ENCODE results near the gene MAGI1.

Gene MAGI1

DNA sequence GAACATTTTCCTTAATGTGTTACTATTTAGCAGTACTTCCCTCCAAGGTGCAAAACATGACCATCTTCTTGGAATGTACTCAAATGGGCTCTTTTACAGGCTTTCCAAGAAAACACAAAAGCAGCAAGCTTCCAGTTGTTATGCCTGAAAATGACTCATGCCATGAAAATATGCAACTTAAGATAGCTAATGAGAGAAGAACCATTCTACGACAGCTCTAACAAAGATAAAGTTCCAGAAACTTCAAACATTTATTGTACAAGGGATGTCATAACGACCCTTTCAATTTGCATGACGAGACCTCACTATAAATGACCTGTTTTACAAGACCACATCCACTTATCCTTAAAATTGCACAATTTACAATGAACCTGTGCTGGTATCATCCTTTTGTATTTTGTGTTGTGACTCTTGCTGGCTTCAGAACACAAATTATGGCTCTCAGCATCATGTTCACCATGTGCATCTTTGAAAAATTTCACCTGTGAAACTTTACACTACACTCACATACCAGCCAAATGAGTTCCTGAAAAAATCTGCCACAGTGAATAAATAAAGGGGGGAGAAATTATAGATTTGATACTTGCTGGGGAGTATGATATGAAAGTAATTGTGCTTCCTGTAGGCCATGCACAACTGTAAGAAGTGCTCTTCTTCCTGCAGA, 433.7 kb downstream of the MAGI1 start:
- no peak for DNase-seq

DNA sequence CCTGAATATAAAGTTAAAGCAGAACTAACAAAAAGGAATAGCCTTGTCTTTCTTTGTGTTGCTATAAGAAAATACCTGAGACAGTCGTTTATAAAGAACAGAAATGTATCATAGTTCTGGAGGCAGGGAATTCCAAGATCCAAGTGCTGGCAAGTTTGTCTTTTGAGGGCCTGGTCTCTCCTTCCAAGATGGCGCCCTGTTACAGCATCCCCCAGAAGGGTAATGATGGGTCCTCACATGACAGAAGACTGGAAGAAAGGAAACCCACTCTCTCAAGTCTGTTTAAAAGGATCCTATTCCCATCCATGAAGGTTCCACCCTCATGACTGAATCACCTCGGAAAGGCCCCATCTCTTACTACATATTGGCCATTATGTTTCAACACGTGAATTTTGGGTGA, 435.1 kb downstream of the MAGI1 start:
- no peak for DNase-seq

DNA sequence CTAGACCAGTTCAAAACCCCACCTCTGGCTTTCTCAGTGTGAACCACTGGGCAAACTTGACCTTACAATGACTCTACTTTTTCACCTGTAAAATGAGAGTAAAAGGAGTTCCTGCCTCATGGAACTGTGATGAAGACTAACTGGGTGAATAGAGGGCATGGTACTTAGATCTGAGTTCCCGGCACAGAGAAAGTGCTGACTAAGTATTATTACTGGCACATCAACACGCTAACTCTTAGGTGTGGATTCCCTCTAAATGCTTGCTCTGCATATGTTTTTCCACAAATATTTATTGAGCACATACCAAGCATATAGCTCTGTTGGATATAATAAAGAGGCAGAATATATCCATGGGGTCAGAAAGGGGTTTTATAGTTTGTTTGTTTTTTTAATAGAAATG, 437.8 kb downstream of the MAGI1 start:
- no peak for DNase-seq

DNA sequence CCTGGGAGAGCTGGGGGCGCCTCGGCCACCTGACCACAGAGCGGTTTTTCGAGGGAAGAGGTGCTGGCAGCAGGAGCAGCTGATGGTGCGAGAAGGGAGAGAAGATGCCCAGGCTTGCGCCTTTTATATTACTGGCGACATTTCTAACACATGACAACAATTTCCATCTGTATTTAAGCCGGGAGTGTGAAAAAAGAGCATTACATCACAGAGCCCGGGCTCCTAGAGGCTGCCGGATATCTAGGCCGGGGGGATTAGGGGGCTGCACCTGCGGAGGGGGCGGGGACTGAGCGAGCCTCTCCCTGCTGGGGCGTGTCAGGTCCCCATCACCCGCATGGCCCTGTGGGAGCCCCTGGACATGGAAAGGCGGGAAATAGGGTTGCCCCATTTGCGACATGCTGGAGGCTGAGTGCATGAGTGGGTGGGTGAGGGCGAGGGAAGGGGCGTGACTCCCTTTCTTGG, 440.7 kb downstream of the MAGI1 start:
- DNase-seq: no peak

DNA sequence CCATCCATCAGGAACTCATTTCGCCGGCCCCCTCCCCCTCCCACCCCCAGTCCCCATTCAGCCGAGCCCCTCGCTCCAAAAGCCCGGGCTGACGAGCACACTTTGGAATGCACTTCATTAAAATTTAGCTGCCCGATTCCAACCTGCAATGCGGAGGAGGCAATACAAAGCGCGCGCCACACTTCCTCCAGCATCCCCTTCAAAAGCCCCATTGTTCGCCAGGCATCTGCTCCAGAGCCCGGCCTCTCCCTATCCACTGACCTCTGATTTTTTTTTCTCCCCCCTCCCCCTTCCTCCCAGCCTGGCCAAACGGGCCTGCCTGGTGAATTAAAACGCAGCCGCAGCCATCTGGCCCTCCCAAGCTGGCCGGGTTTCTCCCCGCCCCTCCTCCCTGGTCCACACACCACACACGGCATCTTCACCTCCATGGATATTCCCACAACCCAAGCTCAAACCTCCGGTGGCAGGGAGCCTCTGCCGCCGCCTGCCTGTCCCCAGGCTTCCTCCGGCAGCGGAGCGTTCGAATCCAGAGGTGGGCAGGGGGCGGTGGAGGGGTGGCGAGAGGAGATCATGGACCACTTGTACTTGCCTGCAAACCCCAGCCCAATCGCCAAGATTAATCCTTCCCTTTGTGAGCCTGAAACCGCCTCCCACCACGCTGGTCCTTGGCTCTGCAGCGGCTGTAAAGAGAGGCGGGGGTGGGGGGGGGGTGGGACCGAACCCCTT, 441.3 kb downstream of the MAGI1 start:
- DNase-seq: no peak

DNA sequence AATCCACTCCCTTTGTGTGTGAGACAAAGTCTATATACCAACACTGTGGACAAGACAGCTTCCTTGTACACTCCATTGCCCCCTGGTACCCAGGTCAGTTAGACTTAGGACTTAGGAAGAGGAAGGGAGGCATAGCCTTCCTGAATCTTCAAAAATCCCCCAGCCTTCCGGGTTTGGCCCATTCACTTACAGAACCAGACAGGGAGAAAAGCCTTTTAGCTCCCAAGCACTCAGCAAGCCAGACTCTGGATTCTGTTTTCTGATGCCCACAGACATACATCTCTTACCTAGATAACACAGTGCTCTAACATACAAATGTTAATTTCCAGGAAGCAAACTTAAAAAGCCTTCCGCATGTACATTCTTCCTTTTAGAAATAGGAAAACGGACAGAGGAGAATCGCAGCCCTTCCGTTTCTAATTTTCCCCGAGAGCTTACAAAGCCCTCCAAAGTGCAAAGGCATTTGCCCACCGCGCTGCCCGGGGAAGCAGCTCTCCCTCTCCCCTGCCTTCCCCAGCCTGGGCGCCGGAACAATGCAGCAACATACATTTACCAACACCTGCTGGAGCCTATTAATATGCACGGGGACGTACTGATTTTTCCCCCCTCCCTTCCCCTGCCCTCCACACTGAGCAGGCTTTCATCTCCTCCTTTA, 442.0 kb downstream of the MAGI1 start:
- no peak for DNase-seq

DNA sequence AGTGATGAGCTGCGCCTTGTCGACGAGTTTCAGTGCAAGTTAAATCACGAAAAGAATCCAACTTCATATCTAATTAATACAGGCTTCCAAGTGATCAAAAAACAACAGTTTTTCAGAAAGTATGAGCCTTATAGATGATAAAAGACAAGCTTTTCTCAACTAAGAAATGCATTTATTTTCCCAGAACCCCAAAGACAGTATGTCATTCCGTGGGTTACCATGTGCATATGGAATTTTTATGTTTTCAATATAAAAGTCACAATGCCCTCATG, 442.8 kb downstream of the MAGI1 start:
- DNase-seq: no peak

DNA sequence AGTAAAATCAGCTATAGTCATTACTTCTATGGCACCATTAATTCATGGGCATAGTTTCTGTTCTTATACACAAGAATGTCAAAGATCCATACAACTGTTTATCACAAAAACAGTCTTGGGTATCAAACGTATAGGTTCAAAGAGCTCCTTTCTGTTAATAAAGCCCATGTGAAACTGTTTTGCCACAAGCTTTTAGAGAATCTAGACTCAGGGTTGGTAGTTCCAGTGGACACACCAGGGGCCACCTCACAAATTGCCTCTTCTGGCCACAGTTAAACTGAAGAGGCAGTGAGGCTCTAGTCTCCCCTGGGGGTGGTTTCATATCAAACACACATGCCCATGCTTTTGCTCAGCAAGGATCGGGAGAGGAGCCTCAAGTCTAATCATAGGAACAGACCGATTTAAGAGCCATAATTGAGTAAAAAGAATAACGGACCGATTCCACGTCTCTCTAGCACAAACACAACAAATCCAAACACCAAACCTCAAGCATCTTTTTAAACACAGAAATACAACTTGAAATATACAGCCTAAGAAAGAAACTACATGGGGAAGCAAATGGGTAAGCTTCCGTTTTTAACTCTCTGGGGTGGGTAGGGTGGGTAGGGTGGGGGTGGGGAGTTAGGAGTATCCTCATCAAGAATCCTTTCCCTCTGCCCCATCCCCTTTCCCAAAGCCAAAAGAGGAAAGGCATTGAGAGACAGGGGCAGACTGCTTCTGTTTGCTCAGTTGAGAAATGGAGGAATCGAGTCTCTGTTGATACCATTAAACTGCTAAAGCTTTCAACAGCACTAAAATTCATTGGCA, 443.3 kb downstream of the MAGI1 start:
- DNase-seq: no peak

DNA sequence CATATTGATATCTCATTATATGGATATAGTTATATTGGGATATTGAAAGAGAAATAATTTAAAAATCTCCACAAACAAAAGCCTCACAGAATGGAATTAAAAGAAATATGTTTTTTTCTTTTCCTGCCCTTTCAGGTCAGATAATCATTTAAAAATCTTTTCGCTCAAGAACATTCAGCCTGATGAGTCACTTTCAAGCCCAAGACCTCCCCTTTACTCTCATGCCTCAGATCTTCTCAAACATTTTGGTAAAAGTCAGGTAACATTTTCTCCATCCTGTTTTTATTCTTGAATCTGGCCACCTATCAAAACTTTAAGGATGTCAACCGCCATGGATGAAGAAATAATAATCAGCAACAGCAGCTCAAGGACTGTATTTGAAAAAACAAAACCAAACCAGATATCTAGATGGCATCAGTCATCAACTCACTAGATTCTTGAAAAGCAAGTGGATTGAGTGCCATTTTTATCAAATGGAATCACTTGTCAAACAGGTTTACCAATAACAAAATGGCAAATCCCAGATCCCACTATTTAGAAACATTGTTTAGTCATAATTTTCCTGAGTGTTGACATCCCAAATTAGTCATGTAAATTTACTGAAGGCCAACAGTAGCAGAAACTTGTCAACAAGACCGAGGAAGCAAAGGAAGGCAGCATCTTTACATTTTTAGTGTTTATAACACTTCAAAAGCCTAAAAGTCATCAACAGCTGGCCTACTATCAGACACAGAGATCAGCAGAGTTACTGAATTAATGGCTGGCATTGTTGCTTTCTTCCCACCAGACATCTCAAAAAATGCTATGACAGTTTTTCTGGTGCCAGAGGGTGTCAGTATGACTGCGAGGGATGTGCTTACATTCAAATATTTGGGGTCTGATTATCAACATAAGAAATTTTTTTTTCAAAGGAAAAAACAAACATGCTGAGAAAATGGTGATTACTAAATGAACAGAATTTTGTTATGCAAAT, 444.7 kb downstream of the MAGI1 start:
- no peak for DNase-seq

DNA sequence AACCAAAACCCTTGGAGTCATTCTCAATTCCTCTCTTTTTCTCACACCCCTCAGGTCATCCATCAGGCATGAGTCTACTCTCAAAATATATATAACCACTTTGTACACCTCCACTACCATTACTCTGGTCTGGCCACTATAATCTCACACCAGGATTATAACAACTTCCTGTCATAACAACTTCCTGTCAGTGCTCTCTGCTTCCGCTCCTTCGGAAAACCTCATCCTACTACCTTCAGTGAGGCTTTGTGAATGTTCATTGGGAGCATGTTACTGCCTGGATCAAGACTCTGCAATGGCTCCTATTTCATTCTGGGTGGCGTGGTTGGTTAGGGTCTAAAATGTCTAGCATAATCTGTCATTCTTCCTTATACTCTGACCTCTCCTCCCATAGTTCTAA, 447.4 kb downstream of the MAGI1 start:
- no peak for DNase-seq

DNA sequence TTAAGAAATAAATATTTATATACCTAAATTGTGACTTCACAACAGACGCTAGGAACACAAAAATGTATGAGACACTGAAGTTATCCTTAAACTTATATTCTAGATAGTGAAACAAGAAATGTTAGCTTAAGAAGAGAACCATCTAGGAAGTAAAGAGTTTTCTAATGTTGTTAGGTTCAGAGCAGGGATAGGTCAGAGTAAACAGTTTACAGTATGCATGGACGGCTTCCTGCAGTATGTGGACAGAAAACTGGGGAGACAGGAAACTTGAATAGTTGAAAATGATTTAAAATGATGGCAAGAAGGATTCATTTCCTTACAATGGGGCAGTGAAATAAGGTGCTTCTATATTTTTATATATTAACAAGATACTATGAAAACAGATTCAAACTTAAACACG, 449.8 kb downstream of the MAGI1 start:
- DNase-seq: no peak

DNA sequence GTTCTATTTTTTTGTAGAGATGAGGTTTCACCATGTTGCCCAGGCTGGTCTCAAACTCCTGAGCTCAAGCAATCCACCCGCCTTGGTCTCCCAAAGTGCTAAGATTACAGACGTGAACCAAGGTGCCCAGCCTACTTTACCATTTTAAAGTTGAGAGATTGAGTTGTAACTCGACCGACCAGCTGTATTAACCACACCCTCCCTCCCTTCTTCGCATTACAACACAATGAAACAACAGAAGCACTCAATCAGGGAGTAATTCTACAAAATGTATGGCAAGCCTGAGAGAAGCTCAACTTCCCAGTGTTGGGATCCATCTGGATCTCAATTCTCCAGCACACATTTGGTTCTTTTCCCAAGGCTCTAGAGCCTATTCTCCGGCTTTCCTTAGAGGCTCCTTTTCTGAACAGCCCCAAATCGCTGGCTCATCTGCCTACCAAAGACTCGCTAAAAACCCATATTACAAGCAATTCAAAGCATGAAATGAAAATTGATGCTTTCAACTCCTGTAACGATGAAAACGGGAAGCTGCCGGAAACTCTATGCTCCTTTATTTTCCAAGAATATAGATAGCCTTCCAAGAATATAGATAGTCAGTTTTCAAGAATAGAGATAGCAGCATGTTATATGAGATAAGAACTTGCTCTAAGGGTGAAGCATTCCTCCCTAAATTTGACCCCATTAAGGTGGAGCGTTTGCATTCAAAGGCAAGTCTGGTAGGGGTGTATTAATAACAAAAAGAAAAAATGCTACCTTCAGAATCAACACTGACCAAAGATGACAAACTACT, 450.9 kb downstream of the MAGI1 start:
- no peak for DNase-seq

DNA sequence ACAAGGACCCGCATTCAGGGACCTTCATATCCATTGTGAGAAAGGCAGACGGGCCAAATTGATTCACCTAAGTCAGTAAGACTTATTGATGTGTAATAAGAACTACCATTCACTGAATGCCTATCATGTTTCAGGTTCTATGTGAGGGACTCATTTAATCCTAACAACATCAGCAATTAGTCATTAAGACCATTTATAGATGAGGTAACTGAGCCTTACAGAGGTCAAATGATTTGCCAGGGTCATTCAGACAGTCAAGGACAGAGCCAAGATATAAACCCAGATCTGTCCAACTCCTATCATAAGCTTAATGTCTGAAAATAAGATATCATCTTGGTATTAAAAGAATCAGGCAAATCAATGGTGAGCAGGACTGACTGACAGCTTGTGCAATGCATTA, 453.8 kb downstream of the MAGI1 start:
- no peak for DNase-seq

DNA sequence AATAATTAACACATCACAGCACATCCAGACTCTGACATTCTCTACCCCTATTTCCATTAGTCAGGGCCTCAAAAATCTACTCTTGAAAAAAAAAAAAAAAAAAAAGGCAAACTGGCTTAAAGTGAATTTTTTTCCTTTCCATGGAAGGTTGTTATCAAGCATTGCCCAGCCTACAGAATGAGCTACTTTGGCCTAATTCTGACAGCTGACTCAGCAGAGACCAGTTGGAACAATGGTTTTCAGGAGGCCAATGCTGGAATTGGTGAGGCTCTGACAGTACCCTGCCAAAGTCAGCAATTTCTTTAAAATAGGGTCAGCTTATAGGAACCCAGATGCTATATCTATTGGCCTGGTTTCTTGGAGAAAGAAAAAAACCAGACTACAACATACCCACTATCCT, 454.7 kb downstream of the MAGI1 start:
- DNase-seq: no peak

DNA sequence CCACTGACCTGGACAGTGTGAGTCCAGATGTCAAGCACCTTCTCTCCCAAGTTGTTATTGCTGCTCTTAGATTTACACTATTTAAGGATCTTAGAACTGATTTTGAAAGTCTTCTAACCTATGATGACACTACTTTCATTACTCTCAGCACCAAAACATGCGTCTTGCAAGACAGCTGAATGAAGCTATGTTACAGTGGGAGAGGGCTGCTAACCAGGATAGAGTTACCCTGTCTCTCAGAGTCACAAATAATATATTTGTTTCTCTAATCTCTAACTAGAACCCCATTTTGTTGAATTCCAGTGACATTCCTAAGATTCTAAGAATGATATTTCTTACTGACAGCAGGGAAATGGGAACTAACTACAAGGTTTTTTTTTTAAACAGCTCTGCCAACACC, 455.5 kb downstream of the MAGI1 start:
- no peak for DNase-seq

DNA sequence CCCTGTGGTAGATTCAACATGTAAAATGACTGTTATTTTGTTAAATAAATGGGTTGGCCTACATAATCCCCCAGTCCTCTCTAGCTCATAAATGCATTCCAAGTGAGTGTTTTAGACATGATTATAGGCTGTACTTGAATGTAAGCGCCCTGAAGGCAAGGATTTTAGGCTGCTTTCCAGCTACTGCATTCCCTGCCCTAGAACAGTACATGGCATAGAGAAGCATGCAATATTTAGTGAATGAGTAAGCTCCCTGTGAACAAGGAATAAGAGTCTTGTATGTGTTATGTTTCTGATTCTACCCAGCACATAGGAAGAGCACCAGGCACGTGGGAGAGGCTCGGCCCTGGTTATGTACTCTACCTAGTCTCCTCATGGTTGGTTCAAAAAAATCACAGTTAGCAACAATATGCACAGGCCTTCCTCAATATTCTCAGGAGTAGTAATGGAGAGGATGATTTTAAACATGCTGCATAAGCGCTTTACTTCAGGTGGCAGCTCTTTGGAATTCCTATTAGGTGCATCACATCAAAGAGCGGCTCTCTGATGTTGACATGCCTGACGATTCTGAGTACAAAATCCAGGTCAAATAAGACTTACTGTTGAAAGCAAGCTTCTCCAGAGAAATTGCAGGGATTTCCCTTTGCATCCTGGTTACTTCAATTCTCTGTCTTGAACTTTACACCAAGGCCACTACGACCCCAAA, 456.6 kb downstream of the MAGI1 start:
- no peak for DNase-seq

DNA sequence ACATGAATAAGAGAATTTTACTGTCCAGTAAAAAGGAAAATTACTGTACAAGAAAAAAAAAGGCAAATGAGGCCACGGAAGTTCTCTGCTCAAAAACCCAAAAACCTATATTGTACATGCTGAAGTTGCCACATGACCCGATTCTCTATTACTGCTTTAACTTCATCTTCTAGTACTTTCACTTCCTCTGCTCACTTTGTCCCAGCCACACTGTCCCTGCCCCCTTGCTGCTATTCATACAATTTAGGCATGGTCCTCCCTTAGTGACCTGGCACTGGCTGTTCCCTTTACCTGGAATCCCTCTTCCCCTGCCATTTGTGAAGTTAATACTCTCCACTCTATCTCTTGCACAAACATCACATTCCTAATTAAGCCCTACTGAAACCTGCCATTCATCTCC, 457.4 kb downstream of the MAGI1 start:
- DNase-seq: no peak

DNA sequence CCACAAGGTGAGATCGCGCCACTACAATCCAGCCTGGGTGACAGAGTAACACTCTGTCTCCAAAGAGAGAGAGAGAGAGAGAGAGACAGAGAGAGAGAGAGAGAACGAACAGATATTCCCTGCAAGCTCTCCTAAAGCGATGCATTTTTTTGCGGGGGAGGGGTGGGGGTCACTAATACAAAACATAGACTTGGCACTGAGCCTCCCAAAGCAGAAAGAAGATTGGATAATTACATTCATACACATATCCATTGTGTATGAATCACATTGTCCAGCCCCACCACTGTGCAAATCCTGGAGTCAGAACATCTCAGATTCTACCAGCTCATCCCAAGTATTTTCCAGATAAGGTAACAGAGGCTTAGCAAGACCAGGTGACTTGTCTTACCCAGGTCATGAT, 459.9 kb downstream of the MAGI1 start:
- no peak for DNase-seq

DNA sequence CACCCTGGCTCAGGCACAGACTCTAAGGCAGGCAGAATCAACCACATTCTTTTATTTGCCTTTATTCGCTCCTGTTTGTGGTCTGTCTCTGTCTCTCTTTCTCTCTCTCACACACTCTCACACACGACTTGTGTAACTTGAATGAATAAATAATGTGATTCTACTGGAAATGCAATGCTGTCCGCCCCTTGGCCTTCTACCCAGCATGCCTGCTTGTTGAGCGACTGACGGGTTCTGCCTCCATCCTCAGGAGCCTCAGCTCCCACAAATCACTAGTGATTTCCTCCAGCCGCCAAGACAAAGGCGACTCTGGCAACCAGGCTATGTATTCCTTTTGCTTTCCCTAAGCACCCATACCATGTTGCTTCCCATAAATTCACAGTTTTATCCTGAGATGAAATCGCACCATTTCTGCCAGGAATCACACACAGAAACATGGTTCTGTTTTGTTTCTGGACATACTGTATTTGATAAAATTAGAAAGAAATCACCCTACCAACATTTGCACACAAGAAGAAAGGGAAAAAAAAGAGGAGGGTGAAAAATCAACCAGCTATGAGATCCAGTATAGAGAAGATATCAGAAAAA, 460.8 kb downstream of the MAGI1 start:
- no peak for DNase-seq

DNA sequence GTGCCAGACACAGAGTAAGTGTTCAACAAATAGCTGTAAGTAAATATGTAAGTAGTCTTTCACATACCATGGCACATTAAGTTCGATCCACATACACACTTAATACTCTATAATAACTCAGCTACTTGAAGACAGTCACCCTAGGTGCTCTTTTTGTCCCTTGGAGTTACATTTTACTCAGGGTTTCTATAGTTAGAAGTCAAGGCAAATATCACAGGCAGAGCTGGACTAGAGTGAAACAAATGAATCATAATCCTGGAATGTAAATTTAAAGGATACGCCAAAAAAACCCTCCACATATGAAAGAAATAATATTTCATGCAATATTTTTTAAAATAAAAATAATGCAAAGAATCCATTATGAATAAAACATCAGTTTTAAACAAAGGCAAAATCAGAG, 461.8 kb downstream of the MAGI1 start:
- DNase-seq: no peak

DNA sequence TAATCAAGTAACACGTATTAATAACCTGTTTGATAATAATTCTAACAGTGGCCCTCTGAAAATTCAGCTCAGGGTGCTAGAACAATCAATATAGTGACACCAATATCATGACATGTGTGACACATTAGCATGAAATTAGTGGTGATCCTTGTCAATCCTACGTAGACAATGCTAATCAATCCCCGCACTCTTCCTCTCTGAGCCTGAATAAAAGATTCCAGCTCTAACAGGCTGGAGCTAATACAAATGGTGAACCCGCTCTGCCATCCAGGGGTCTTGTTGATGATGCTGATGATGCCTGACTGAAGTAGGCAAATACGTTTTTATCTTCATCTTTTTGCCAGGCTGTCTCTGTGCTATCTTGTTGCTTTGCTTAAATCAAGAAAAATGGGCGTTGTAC, 462.5 kb downstream of the MAGI1 start:
- no peak for DNase-seq
